ENCODE results near the gene CYTL1.

The CYTL1 gene

DNA sequence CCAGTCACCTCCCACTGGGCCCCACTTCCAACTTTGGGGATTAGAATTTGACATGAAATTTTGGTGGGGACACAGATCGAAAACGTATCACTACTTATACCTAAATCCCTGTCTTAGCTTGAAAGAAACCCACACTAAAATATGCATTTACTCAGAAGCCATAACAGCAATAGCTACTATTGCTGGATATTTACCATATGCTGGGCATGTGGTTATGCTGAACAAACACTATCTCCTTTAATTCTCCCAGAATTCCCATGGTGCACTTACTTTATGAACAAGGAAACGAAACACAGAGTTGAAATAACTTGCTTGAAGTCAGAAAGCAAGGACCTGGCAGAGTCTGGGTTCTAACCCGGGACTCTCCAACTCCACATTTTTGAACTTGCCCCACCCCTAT lies 39.3 kb downstream of the CYTL1 start:
- Histone ChIP-seq H3K36me3 (ENCODE audit: control insufficient read depth, insufficient read depth, low read length) (no peaks in the 10 kb centered on the region), H3K4me3 (replicated peaks; ENCODE audit: low read depth, low read length) (no peak overlapping the region), H3K27me3 (replicated peaks; ENCODE audit: control insufficient read depth, insufficient read depth, low read length) (no peaks in the 10 kb centered on the region)
- TF ChIP-seq, protein P1, sequence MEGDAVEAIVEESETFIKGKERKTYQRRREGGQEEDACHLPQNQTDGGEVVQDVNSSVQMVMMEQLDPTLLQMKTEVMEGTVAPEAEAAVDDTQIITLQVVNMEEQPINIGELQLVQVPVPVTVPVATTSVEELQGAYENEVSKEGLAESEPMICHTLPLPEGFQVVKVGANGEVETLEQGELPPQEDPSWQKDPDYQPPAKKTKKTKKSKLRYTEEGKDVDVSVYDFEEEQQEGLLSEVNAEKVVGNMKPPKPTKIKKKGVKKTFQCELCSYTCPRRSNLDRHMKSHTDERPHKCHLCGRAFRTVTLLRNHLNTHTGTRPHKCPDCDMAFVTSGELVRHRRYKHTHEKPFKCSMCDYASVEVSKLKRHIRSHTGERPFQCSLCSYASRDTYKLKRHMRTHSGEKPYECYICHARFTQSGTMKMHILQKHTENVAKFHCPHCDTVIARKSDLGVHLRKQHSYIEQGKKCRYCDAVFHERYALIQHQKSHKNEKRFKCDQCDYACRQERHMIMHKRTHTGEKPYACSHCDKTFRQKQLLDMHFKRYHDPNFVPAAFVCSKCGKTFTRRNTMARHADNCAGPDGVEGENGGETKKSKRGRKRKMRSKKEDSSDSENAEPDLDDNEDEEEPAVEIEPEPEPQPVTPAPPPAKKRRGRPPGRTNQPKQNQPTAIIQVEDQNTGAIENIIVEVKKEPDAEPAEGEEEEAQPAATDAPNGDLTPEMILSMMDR (IDR thresholded peaks at IDR 0.05; ENCODE audit: insufficient read depth, low read length, poor library complexity, severe bottlenecking), result no peak
- no peak for DNase-seq (ENCODE audit: extremely low read depth, insufficient read length)

GRCh38 chr4:4974727-4975126 lies 44.5 kb downstream of the CYTL1 start:
- Histone ChIP-seq H3K36me3 (ENCODE audit: control insufficient read depth, insufficient read depth, low read length) (no peaks in the 10 kb centered on the region), H3K4me3 (replicated peaks; ENCODE audit: low read depth, low read length) (no peak overlapping the region), H3K27me3 (replicated peaks; ENCODE audit: control insufficient read depth, insufficient read depth, low read length) (no peaks in the 10 kb centered on the region)
- no peak for DNase-seq (ENCODE audit: extremely low read depth, insufficient read length)
- TF ChIP-seq, protein P1 (IDR thresholded peaks at IDR 0.05; ENCODE audit: insufficient read depth, low read length, poor library complexity, severe bottlenecking), result no peak

- Histone ChIP-seq H3K4me3 (replicated peaks; ENCODE audit: low read depth, low read length) (no peak overlapping the region), H3K36me3 (ENCODE audit: control insufficient read depth, insufficient read depth, low read length) (no peaks in the 10 kb centered on the region), H3K27me3 (replicated peaks; ENCODE audit: control insufficient read depth, insufficient read depth, low read length) (no peaks in the 10 kb centered on the region)
- TF ChIP-seq, protein P1 (IDR thresholded peaks at IDR 0.05; ENCODE audit: insufficient read depth, low read length, poor library complexity, severe bottlenecking), result no peak
- DNase-seq (ENCODE audit: extremely low read depth, insufficient read length), result no peak
Observed at GRCh38 chr4:4971796-4972195, 47.5 kb downstream of the CYTL1 start.

- TF ChIP-seq, protein P1 (IDR thresholded peaks at IDR 0.05; ENCODE audit: insufficient read depth, low read length, poor library complexity, severe bottlenecking), result no peak
- no peaks in the 10 kb centered on the region for H3K36me3 ChIP-seq (ENCODE audit: control insufficient read depth, insufficient read depth, low read length)
- no peak for DNase-seq (ENCODE audit: extremely low read depth, insufficient read length)
- no peaks in the 10 kb centered on the region for H3K27me3 ChIP-seq (replicated peaks; ENCODE audit: control insufficient read depth, insufficient read depth, low read length)
- no peak overlapping the region for H3K4me3 ChIP-seq (replicated peaks; ENCODE audit: low read depth, low read length)
Observed at GRCh38 chr4:4969298-4969697, 50.0 kb downstream of the CYTL1 start.

DNA sequence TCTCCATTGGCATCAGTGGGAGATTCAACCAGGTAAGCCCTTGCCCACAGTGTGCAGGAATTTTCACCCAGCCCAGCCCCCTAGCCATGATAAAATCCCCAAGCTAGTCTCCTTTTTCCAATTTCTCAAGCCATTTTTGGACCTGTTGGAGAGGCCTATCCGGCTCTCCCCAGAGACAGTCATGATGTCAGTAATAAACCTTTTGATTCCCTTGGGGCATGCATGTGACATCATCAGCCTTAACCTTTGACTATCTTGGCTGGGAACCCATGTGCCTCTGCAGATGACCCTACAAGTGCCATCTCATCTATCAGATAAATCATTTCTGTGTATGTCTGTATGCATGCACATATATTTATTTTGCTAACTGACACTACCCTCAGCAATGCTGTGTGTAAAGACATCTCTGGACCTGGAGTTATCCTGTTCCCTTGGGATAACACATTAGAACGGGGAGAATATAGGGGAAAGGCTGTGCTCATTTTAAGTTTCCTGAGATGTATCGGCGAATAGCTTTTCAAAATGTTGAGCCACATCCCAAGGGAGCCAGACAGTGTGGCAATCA lies 51.0 kb downstream of the CYTL1 start:
- Histone ChIP-seq H3K27me3 (replicated peaks; ENCODE audit: control insufficient read depth, insufficient read depth, low read length) (no peaks in the 10 kb centered on the region), H3K36me3 (ENCODE audit: control insufficient read depth, insufficient read depth, low read length) (no peaks in the 10 kb centered on the region), H3K4me3 (replicated peaks; ENCODE audit: low read depth, low read length) (no peak overlapping the region)
- DNase-seq (ENCODE audit: extremely low read depth, insufficient read length), result no peak
- TF ChIP-seq, protein P1 (IDR thresholded peaks at IDR 0.05; ENCODE audit: insufficient read depth, low read length, poor library complexity, severe bottlenecking), result no peak
